Subcutaneous adipose tissue (tissue), 4 donors: ENCODE data around the gene SOX9. TPM values are rescaled to one million over a fixed set of nuclear protein-coding genes. Genes with fewer than 3 reads are reported as not detected.

Experiments
- CTCF ChIP-seq: fragments of 450-650 bp; IDR thresholded peaks from one replicate; pipeline ENCODE4 v1.5.1; 2016; ENCODE audit warnings: low read depth, mild to moderate bottlenecking, control low read depth, antibody characterized with exemption, moderate library complexity
- total RNA-seq, 4 donors: library from RNA; depleted of rRNA; stranded (reverse); fragments of >200 nt; gene quantifications; one replicate each; pipeline ENCODE4 v1.1.0, GENCODE V29; 2016

The SOX9 gene
- total RNA-seq, 4 donors from 2014 or later, result 2.4 to 5.1 (median 3.3) TPM

DNA sequence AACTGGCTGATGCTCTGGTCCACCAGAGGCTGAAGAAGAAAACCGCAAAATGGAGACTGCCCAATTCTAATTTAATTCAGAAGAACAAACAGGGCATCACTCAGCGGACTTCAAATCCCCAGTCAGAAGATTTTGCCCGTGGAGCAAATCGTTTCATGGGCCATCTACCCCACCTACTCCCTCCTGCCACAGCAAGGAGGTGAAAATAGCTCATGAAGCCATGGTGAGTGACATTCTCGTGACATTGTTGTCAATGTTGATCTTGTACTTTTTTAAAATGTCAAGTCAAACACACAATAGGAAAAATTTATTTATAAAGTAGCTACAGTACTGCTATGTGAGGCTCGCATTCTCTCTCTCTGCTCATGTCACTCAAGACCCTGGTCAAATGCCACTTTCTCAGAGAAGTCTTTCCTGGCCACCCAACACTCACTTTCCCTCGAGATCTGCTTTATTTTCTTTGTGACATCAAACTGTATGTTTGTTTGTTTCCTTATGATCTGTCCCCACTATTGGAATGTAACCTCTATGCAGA, 31.3 kb upstream of the SOX9 start:
- TF ChIP-seq CTCF, result no peak

DNA sequence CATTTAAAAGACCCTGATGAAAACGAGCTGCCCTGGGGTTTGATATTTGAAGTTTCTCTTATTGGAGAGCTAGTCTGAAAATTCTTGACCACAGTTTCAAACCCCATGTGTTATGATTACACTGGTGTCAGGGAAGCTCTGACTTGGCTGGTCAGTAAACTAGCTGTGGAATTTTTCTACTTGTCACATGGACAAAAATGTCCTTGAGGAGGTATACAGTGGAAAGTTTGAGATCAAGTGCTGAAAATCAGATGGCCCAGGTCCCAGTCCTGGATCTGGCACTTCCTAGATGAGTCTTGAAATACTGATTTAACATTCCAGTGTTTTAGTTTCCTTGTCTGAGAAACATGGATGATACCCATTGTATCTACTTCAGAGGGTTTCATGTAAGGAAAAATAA, 30.7 kb upstream of the SOX9 start:
- TF ChIP-seq CTCF, result no peak

- no peak for TF ChIP-seq CTCF
These were observed 28.0 kb upstream of the SOX9 start for GRCh38 chr17:72092710-72093322.

DNA sequence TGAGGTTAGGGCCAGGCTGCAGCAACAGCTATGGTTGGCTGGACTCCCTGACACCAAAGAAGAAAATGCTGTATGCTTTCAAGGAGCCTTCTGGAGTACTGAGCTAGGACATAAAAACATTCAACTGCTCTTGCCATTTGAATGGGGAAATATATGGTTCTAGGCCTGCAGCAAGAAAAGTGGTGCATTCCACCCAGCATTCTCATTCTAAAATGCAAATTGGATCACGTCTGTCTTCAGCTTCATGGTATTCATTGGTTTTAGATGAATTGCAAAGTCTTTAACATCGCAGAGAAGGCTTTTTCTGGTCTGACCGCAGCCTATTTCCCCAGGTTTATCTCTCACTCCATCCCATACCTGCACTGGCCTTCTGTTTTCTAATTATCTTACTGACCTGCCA, 27.1 kb upstream of the SOX9 start:
- TF ChIP-seq CTCF, result no peak

DNA sequence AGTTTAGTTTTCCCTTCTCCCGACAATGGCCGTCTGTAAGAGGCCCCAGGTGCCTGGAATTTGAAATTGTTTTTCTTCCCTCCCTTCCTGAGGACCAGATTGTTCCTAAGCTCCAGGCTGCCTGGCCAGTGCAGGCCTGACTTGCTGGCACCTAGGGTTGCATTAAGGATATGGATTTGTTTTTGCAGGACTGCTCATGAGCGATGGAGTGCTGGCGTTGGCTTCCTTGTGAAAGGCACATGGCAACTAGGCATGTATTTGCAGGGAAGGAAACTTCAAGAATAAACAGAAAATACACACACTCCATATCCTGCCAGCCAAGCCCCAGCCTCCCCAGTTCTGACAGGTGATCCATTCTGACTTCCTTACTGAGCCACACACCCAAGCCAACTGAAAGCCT, 25.5 kb upstream of the SOX9 start:
- no peak for TF ChIP-seq CTCF

DNA sequence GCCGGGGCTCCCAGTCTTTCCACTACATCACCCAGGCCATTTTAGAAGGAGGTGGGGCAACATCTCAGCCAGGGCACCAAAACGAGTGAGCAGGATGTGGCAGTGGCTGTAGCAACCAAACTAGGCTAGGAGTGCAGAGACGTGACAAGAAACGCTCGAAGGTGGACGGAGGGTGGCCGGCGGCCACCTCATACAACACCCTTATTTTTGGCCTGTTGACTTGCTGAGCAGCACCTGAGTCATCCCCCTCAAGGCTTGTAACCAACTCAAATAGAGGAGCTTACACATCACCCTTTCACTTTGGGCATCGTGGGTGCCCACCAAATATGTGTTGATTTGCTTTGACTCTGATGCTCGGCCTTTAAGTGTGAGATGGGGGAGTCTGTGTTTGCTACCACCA, 23.7 kb upstream of the SOX9 start:
- TF ChIP-seq CTCF, result no peak

- TF ChIP-seq CTCF, result no peak
These were observed 20.9 kb upstream of the SOX9 start for GRCh38 chr17:72099919-72100318.
